ENCODE measurements around the gene CASZ1.

The CASZ1 gene

DNA sequence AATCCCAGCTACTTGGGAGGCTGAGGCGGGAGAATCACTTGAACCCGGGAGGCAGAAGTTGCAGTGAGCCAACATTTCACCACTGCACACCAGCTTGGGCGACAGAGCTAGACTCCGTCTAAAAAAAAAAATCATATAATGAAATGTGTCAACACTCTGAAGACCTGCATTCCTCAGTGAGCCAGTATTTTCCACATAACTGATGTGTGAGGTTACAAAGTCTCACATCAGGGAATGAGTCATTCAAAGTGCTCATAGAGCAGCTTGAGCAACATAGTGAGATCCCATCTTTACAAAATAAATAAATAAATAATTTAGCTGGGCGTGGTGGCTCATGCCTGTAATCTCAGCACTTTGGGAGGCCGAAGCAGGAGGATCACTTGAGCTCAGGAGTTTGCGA, 65.5 kb downstream of the CASZ1 start:
- no peak for DNase-seq (ENCODE audit: low read depth in 2 of 2, low spot score in 1 of 2)

DNA sequence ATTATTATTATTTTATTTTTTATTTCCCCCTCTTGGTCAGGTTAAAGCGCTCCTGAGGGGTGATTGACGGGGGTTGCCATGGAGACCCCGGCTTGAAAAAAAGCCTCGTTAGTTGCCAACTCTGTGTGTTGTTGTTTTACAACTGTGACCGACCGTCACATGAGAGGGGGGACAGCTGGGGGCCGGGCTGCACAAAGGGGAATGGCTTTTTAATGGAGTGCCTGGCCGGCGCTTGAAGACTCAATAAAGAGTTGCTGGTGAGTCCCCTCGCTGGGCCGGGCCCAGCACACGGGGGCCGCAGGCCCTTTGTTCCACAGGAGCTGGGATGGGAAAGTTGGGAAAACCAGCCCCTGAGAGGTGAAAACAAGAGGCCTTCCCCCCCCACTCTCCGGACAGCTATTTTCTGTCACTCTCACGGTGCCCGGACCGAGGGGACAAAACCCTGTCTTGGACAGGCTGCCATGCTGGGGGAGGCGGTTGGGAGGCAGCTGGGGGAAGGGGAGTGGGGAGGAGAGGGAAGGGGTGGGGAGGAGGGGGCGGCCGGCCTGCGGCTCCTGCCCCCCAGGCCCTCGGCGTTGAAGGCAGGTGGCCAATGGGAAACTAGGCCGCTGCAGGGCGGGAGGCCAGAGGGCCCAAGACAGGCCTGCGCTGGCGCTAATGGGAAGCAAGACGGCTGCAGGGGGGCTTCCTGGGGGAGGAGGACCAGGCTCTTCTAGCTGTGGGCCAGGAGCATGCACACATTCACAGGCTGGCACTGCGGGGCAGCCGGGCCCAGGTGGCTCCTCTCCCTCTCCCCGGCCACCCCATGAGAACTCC, 67.6 kb downstream of the CASZ1 start:
- no peak for DNase-seq (ENCODE audit: low read depth in 2 of 2, low spot score in 1 of 2)

DNA sequence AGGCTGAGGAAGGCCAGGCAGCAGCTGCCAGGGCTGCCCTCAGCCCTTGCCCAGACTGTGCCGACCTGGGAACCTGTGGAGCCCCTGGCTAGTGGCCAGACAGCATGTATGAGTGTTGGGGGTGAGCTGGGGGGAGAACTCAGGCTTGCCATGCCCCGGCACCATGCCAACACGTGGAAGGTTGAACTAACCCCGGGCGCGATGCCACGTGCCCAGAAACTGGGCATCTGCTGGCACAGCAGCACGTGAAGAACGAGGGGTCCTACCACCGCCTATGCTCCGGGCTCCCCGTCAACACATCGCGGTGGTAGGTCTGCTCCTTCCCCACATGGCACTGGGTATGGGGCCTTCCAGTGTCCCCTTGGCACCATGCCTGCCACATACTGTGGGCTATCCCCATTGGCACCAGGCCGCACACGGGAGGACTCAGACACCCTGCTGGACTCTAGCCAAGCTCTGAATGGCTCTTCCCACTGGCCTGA, 68.7 kb downstream of the CASZ1 start:
- DNase-seq (ENCODE audit: low read depth in 2 of 2, low spot score in 1 of 2): no peak

DNA sequence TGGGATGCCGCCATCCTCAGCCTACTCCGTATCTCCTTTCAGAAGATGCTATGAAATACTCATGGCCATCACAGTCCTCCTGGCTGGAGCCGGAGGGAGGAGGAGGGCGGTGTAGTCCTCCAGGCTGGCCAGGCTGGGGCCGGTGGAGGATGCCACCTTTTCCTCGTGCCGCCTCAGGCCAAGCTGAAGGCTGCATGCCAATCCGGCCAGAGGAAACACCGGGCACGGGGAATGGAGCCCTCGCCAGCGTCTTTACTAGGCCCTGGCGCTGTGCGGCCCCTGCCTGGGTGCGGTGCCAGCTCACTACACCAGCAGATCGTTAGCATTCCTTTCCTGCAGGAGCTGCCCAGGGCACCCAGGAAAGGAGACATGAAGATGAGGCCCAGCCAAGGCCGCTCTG, 70.1 kb downstream of the CASZ1 start:
- no peak for DNase-seq (ENCODE audit: low read depth in 2 of 2, low spot score in 1 of 2)

DNA sequence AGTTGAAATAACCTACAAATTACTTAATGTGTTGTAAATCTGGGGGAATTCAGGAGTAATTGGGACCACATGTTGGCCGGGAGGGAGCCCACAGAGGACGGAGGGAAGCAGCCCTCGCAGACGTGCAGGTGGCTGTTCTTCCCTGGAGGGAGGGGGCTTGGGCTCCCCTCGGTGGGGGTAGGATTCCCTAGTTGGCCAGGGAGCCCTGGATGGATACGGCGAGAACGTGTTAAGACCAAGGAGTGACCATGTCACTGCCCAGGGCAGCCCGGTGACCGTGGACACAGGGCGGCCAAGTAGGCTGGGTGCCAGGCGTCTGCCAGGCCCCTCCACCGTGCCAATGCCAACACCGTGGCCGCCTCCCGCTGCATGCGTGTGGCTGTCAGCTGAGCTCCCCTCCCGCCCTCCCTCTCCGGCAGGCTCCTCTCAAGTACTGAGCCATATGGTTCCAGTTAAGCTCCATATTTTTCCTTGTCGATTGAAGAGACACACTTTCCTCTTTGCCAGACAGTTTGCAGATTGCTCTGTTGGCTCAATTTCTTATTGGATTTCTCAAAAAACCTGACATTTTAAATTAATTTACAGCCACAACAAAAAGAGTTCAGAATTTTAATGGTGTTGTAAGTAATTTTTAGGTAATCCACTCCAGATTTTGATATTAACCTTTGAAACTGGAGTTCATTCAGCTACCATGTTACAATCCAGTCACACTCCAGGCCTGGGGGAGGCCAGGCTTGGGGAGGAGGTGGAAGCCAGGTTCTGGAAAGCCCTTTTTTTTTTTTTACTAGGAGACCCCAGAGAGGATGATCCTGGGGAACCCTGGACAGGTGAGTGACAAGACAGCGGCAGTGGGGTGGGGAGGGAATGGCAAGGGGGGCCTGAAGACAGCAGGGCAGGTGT, 71.2 kb downstream of the CASZ1 start:
- no peak for DNase-seq (ENCODE audit: low read depth in 2 of 2, low spot score in 1 of 2)

DNA sequence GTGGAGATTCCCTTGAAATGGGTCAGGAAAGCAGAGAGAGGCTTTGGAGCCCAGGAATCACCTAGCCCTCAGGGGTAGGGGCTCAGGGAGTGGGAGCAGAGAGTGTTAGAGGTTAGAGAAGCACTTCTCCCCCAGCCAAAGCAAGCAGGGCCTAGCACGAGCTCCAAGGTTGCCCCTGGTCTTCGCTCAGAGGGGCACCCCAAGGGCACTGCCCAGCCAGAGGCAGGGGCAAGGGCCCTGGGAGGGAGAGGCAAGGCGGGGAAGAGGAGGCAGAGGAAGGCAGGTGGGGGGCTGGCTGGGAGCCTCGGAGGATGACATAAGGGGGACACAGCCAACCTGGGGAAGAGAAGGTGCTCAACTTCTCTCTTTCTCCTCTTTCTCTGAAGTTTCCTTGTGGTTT, 71.9 kb downstream of the CASZ1 start:
- DNase-seq (ENCODE audit: low read depth in 2 of 2, low spot score in 1 of 2): no peak

DNA sequence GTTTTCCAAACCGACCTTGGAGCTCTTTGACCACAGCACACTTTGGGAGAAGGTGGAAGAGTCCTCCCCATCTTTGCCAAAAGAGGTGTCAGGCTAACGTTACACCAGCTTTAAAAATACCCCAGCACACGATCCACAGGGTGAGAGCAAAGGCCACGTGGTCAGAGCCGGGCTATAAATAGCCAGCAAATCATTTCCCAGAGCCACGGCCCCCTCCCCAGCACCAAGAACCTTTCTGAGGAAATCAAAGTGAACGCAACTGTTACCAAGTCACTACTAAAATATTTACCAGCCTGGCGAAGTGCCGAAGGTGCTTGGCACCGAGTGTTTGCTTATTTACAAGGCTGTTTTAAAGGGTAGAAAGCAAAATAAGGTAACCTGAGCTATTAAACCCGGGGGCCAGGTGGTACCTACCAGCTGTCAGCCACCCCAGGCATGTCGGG, 72.4 kb downstream of the CASZ1 start:
- no peak for DNase-seq (ENCODE audit: low read depth in 2 of 2, low spot score in 1 of 2)

DNA sequence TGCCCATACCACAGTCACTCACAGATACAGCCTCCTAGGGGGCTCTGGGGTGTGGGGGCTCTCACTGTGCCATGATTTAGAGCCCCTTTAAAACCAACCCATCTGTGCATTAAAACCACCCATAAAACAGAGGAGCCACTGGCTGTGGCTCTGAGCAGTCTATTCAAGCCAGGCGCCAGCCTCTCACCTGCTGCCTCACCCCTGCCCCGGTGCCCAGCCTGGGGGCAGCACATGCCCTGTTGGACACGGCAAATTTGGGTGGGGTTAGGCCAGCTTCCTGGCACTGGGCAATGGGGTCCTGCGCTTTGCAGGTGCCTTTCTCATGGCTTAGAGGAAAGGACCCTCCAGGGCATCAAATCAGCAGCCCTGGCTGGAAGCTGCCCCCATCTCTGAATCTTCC, 73.1 kb downstream of the CASZ1 start:
- no peak for DNase-seq (ENCODE audit: low read depth in 2 of 2, low spot score in 1 of 2)

DNA sequence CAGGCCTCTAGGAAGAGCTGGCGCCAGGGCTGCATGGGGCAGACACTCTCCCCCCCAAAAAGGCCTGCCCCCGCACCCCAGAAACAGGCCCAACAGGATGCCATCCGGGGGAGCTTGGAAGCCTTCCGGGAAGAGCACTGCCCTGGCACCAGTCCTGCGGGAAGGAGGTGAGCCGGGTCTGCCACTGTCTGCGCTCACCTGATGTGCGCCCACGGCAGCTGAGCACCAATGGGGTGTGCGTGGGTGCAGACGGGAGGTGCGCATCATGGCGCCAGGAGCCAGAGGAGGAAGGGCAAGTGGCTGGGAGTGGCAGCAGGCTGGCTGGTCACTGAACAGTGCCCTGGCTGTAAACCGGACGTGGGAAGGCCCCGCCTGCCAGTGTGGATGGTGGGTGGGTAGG, 73.6 kb downstream of the CASZ1 start:
- DNase-seq (ENCODE audit: low read depth in 2 of 2, low spot score in 1 of 2): no peak

DNA sequence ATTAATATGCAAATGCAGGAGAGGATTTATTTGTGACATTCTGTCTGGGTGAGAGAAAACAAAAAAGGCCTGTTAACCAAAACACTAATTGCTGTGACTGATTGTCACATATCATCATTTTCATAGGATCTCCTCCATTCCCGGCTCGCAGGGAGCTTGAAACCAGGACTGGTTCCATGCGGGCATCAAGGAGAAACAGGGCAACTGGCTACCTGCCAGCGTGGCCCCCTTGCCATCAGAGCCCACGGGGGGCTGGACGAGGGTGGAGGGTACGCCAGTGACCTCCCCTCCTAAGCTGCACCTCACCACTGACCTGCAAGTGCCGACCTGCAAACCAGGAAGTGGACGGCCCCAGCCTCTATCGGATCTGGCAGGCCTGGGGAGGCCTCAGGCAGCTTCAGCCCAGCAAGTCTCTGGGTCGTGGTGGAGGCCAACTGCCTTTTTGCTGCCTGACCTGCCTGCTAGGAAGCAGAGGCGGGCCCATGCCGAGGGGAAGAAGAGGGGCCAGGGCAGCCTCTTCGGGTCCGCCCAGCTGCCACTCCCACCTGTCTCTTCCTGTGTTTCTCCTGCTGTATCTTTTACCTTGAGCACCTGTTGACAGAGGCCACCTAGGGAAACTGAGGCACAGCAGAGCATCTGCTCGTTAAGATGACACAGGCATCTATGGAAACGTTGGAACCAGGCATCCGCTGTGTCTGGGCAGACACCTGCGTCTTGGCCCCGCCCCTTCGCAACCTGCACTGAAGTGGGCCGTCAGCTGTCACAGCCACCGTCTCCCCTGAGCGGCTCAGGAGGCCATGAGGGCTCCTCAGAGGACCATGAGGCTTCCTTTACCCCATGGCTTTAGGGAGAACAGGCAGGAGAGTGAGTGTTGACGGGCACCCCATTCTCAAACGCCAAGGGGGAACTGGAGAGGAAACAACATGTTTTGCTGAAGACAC, 74.8 kb downstream of the CASZ1 start:
- DNase-seq (ENCODE audit: low read depth in 2 of 2, low spot score in 1 of 2): no peak

DNA sequence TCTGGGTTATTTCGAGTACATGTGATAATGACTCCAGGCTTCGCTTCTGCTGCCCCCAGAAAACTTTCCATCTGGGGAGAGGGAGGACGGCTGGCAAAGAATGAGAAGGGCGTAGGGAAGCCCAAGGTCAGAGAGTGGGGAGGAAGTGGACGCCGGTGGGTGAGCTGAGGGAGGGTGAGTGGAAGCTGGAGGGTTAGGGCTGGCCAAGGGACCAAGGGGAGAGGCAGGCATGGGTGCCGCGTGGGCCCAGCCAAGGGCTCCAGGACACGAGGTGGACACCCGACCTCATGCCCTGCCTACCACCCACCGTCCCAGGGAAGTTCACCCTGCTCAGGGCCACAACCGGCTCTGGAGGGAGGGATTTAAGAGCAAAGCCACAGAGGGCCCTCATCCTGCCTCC, 75.8 kb downstream of the CASZ1 start:
- DNase-seq (ENCODE audit: low read depth in 2 of 2, low spot score in 1 of 2): no peak

DNA sequence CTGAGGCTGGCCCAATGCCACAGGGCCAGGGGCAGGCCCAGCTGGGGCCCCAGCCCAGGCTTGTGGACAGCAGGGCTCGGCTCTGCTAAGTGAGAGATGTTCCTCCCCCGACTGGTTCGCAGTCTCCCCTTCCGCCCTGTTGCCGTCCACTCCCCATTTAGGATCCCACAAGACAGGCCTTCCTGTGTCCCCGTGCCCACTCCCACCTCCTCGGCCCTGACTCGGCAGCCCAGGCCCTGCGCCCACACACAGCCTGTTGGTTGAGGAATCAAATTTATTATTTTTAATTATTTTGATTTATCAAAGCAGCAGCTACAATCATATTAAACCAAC, 78.4 kb downstream of the CASZ1 start:
- DNase-seq (ENCODE audit: low read depth in 2 of 2, low spot score in 1 of 2): no peak

DNA sequence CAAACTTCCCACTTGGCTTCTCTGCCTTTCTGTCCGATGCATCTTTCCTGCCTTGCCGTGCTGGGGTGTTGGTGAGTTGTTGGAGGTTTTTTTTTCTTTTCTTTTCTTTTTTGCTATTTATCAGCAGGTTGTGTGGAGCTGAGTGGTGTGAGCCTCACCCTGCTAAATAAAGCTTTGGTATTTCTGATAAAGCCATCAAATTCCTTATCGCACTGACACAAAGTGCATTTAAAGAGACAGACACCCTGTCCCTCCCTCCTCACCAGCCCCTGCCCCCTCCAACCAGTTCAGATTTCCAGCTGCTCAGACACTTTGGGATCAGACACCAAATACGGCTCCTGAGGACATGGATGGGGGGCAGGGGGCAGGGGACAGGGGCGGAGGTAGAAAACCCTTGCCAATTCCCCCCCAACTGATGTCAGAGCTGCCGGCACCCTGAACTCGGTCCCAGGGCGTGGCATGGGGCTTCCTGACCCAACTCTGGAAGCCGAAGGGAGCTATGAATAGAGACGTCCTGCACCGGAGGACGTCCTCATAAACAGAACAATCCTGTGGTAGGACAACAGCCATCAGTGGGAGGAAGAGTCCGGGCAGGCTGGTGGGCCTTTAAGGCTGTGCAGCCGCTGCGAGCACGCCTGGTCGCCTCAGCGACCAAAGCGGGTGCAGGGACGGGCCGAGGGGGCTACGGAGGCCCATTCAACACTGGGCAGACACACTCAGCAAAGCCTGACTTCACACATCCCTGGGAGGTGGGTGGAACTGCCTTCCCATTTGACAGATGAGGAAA, 79.0 kb downstream of the CASZ1 start:
- no peak for DNase-seq (ENCODE audit: low read depth in 2 of 2, low spot score in 1 of 2)

DNA sequence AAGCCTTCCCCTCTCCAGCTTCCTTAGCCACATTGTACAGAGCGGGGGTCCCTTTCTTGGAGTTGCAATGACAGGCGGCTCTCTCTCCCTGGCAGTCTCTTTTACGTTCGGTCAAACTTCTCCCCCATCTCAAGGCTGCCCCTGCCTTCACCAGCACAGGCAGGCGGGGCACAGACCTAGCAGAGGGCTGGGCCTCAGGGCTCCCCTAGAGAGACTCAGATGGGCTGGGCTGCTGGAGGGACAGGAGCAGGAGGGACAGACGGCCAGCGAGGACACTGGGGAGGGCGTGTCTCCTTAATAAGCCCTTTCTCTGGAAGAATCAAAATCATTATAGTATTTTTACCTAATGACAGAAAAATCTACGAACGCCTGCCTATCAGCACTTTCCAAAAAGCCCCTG, 79.6 kb downstream of the CASZ1 start:
- no peak for DNase-seq (ENCODE audit: low read depth in 2 of 2, low spot score in 1 of 2)

DNA sequence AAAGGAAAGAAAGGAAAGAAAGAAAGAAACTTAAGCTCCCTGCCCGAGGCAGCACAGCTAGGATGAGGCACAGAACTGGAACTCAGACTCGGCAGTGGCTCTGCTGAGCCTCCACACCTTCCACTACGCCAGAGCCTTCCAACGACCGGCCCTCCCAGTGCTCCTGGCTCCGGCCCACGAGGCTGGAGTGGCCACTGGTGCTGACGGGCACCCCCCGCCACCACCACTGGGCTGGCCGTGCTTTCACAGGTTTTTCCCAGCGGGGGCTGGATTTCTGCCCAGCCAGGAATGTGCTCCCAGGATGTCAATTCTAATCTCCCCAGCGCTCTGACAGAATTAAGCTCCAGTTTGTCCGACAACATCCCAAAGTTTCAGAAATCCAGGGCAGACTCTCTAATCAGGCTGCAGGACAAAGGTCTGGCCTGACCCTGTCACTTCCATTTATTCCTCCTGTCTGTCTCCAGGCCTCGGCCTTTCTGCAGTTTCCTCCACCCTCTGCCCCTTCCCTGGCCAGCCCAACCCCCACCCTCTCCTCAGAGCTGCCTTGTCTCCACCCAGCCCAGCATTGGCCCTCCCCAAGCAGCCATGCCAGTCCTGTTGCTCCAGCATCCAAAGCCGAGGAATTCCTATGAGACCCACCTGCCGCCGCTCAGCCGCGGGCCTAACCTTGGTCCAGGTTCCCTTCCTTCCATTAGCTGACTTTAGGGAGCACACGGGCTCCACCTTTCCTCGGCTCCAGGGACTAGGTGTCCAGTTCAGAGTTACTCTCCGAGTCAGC, 81.9 kb downstream of the CASZ1 start:
- no peak for DNase-seq (ENCODE audit: low read depth in 2 of 2, low spot score in 1 of 2)

DNA sequence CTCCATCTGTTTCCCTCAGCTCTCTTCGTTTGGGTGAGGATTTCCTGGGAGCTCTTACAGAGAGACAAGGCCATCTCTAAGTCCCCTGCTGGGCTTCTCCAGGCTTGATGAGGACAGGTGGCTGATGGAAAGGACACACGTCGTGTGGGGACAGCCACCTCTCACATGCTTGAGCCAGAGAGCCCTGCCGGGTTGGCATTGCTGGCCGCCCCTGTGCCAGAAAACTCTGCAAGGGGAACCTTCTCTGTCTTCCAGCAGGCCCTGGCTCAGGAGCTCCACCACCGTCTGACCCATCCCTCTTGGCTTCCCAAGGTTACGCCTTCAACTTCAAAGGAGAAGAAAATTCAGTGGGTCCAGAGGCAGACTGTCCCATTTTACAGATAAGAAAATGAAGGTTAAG, 82.8 kb downstream of the CASZ1 start:
- DNase-seq (ENCODE audit: low read depth in 2 of 2, low spot score in 1 of 2): no peak

DNA sequence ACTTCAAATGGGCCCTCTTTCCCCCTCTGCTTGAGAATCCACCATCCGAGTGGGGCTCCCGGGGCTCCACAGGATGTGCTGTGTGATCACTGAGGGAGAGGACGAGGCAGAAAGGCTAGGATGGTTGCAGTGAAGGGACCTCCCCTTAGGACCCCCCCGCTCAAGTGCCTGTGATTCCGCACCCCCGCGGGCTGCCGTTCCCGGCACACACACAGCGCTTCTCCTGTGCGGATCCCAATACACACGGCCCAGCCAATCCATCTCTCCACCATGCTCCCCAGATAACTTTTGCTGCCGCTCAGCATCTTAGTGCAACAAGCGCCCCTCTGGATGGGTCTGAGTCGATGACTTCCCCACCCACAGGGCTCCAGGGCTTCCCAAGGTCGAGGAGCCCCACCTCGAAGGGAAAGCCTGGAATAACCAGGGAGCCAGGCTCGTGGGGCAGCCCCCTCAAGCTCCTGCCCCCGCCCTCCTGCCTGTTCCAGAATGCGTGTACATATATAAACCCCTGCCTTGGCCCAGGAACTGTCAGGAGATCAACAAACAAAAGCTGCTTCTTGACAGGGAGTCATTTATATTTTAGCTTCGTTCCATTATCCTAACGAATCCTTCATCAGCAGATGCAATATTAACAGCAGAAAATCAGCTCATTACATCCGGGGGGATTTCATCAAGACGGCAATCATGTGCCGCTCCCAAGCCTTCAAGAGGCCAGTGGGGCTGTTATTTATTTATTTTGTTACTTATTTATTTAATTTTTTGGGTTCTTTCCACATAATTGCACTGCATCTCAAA, 83.7 kb downstream of the CASZ1 start:
- DNase-seq (ENCODE audit: low read depth in 2 of 2, low spot score in 1 of 2): no peak

DNA sequence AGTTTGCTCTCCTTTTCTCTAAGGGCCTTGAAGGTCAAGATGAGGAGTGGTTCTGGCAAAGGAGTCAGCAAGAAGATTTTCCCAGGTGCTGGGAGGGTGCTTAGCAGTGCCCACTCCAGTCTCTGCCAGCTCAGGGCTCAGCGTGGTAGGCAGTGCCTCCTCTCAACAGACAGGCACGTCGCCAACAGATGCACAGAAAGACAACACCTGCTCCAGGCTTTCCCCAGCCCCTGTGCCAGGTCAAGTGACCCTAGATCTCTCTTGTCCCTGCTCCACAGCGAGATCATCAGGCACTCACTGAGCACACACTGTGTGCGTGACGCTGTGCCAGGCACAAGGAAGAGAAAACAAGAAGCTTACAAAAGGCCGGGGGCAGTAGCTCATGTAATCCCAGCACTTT, 86.0 kb downstream of the CASZ1 start:
- DNase-seq (ENCODE audit: low read depth in 2 of 2, low spot score in 1 of 2): no peak

DNA sequence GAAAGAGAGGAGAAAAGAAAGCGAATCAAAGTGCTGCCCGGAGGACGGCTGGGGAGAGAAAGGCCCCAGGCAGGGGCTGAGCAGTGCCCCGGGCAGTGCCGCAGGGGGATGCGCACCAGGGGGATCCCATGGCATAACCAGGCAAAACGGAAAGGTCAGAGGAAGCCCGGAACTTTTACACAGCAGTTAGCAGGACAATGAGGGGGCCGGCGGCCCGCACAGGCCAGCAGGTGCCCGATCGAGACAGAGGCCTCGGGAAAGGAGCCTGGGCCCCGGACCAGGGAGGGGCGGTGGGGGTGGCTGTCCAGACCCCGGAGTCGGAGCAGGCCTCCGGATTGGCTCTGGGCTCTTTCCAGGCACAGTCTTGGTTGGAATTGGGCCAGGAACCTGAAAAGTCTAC, 86.8 kb downstream of the CASZ1 start:
- no peak for DNase-seq (ENCODE audit: low read depth in 2 of 2, low spot score in 1 of 2)

Measured in stimulated activated CD8-positive, alpha-beta memory T cell treated with anti-CD3 and anti-CD28 coated beads, Interleukin-4, amount 100 ng/mL, for 1 hour (primary cell).